H1 (cell line): ENCODE results near the gene SPSB2. TPM values are rescaled to one million over a fixed set of nuclear protein-coding genes. Genes with fewer than 3 reads are reported as not detected.
"Not testable (repeated sequence)": the region's sequence is repeated elsewhere in the genome, so short reads cannot be mapped to it uniquely, and the experiment has no call there.

ENCODE experiments used
- CTCF ChIA-PET: fragments of 300-600 bp; sonication (Branson Sonifier 250); formaldehyde crosslinking; loops from one replicate; lab custom pipeline; 2021; ENCODE audit not compliant: partially characterized antibody; lab: Charles Lee
- POLR2A ChIA-PET: fragments of 300-600 bp; sonication (Branson Sonifier 250); formaldehyde crosslinking; loops from one replicate; lab custom pipeline; 2021; ENCODE audit warnings: inconsistent platforms; ENCODE audit not compliant: partially characterized antibody; lab: Charles Lee
- DNase-seq, 2 experiments: peaks; one replicate each; pipeline versions ENCODE4 v3.0.0 to v3.0.0-alpha.2; 2010 to 2022; ENCODE audit warnings: low spot score in 2 of 2, low read depth in 1 of 2, mixed read lengths in 1 of 2
- FAIRE-seq: peaks from 2 replicates; lab custom pipeline; 2011; peaks lifted over from hg19 to GRCh38; lab: Jason Lieb, UNC
- H2AFZ ChIP-seq: 2 replicates; pipeline ENCODE4 v1.8.1; 2012; ENCODE audit warnings: low read length, inconsistent platforms
- H2AK5ac ChIP-seq: 2 replicates; pipeline ENCODE4 v1.6.1; 2013; ENCODE audit warnings: low read depth, low read length
- H2BK120ac ChIP-seq: replicated peaks from 2 replicates; pipeline ENCODE3; 2013; ENCODE audit warnings: low read depth, low read length, inconsistent platforms
- H2BK12ac ChIP-seq: 2 replicates; pipeline ENCODE4 v1.6.1; 2013; ENCODE audit warnings: low read depth, low read length
- H2BK15ac ChIP-seq: 2 replicates; pipeline ENCODE4 v1.6.1; 2013; ENCODE audit warnings: low read length
- H2BK20ac ChIP-seq: 2 replicates; pipeline ENCODE4 v1.6.1; 2013; ENCODE audit warnings: low read length
- H2BK5ac ChIP-seq: 2 replicates; pipeline ENCODE4 v1.6.1; 2013; ENCODE audit warnings: low read depth, low read length
- H3K14ac ChIP-seq: 2 replicates; pipeline ENCODE4 v1.6.1; 2013; ENCODE audit warnings: inconsistent platforms; ENCODE audit not compliant: insufficient read length
- H3K18ac ChIP-seq: 2 replicates; pipeline ENCODE4 v1.6.1; 2013; ENCODE audit warnings: low read length; ENCODE audit errors: extremely low read depth
- H3K23ac ChIP-seq: 2 replicates; pipeline ENCODE4 v1.6.1; 2013; ENCODE audit warnings: inconsistent platforms; ENCODE audit not compliant: insufficient read length
- H3K23me2 ChIP-seq: 2 replicates; pipeline ENCODE4 v1.6.1; 2013; ENCODE audit warnings: low read depth, low read length
- H3K27ac ChIP-seq: 2 replicates; pipeline ENCODE4 v1.6.1; 2011; ENCODE audit warnings: low read depth, low read length, inconsistent platforms
- H3K27me3 ChIP-seq, 4 experiments: replicated peaks in 1 of 4; 1 replicate in 1 of 4; 2 replicates in 3 of 4; pipeline versions ENCODE4 v1.6.1 to v1.8.1; 2011 to 2013; ENCODE audit warnings: low read length in 3 of 4, mild to moderate bottlenecking in 3 of 4, inconsistent platforms in 2 of 4, mixed read lengths in 2 of 4, moderate library complexity in 1 of 4; ENCODE audit not compliant: control insufficient read depth in 3 of 4, insufficient read depth in 3 of 4; ENCODE audit errors: extremely low read depth in 1 of 4
- H3K36me3 ChIP-seq, 4 experiments: 2 replicates each; pipeline versions ENCODE4 v1.6.1 to v1.8.1; 2011 to 2013; ENCODE audit warnings: mild to moderate bottlenecking in 4 of 4, low read length in 3 of 4, moderate library complexity in 2 of 4, control low read depth in 1 of 4, inconsistent platforms in 1 of 4; ENCODE audit not compliant: insufficient read depth in 4 of 4, control insufficient read depth in 2 of 4
- H3K4ac ChIP-seq: replicated peaks from 2 replicates; pipeline ENCODE3; 2013; ENCODE audit warnings: low read length, low read depth, mixed read lengths, inconsistent platforms; ENCODE audit not compliant: insufficient read length
- H3K4me1 ChIP-seq, 4 experiments: replicated peaks in 1 of 4; 1 replicate in 1 of 4; 2 replicates in 3 of 4; pipeline versions ENCODE4 v1.6.1 to v1.8.1; 2011 to 2013; ENCODE audit warnings: low read length in 3 of 4, inconsistent platforms in 2 of 4, mixed read lengths in 1 of 4; ENCODE audit not compliant: insufficient read depth in 4 of 4, control insufficient read depth in 3 of 4
- H3K4me2 ChIP-seq, 2 experiments: 2 replicates each; pipeline versions ENCODE4 v1.6.1 to v1.8.1; 2011 to 2013; ENCODE audit warnings: low read depth in 2 of 2, low read length in 2 of 2, control low read depth in 1 of 2, inconsistent platforms in 1 of 2, mild to moderate bottlenecking in 1 of 2; ENCODE audit not compliant: insufficient read depth in 1 of 2
- H3K4me3 ChIP-seq, 4 experiments: fragments of 200-600, 300-600 bp in 1 of 4; sonication (generic), shearing (Covaris generic), sonication (Bioruptor Twin) in 1 of 4; 2 replicates each; pipeline versions ENCODE4 v1.5.1 to v1.8.1; 2011 to 2016; ENCODE audit warnings: low read length in 4 of 4, low read depth in 3 of 4, control low read depth in 2 of 4, inconsistent platforms in 2 of 4, mild to moderate bottlenecking in 2 of 4, mixed read lengths in 1 of 4, moderate library complexity in 1 of 4; ENCODE audit not compliant: insufficient read depth in 2 of 4; ENCODE audit errors: extremely low read depth in 1 of 4
- H3K56ac ChIP-seq: replicated peaks from 2 replicates; pipeline ENCODE3; 2013; ENCODE audit warnings: low read depth, mild to moderate bottlenecking, mixed read lengths, low read length, inconsistent platforms; ENCODE audit not compliant: insufficient read length
- H3K79me1 ChIP-seq: 2 replicates; pipeline ENCODE4 v1.6.1; 2013; ENCODE audit warnings: low read depth, low read length, control low read depth
- H3K79me2 ChIP-seq, 2 experiments: 2 replicates each; pipeline versions ENCODE4 v1.6.1 to v1.8.1; 2012 to 2013; ENCODE audit warnings: low read length in 2 of 2, mild to moderate bottlenecking in 2 of 2, inconsistent platforms in 1 of 2; ENCODE audit not compliant: insufficient read depth in 2 of 2, control insufficient read depth in 1 of 2
- H3K9ac ChIP-seq, 4 experiments: replicated peaks in 1 of 4; 1 replicate in 1 of 4; 2 replicates in 3 of 4; pipeline versions ENCODE4 v1.6.1 to v1.8.1; 2011 to 2013; ENCODE audit warnings: low read depth in 3 of 4, low read length in 3 of 4, control low read depth in 2 of 4, mild to moderate bottlenecking in 2 of 4, moderate library complexity in 2 of 4, inconsistent platforms in 1 of 4; ENCODE audit errors: extremely low read depth in 1 of 4
- H3K9me3 ChIP-seq, 2 experiments: 2 replicates each; pipeline versions ENCODE4 v1.6.1 to v1.8.1; 2012 to 2013; ENCODE audit warnings: mild to moderate bottlenecking in 2 of 2, moderate library complexity in 2 of 2, control low read depth in 1 of 2, inconsistent platforms in 1 of 2, low read depth in 1 of 2, low read length in 1 of 2, mixed read lengths in 1 of 2; ENCODE audit not compliant: insufficient read depth in 2 of 2
- H4K20me1 ChIP-seq, 2 experiments: replicated peaks in 1 of 2; 2 replicates each; pipeline versions ENCODE3 to v1.8.1; 2011 to 2013; ENCODE audit warnings: inconsistent platforms in 2 of 2, low read length in 2 of 2, mild to moderate bottlenecking in 1 of 2; ENCODE audit not compliant: insufficient read depth in 2 of 2, control insufficient read depth in 1 of 2
- H4K5ac ChIP-seq: 2 replicates; pipeline ENCODE4 v1.6.1; 2013; ENCODE audit warnings: low read length, low read depth, mixed read lengths, inconsistent platforms; ENCODE audit not compliant: insufficient read length
- H4K8ac ChIP-seq: 2 replicates; pipeline ENCODE4 v1.8.0; 2013; ENCODE audit warnings: mild to moderate bottlenecking, moderate library complexity, low read length, inconsistent platforms; ENCODE audit not compliant: insufficient read depth; ENCODE audit errors: extremely low read depth
- H4K91ac ChIP-seq: replicated peaks from 2 replicates; pipeline ENCODE3; 2013; ENCODE audit warnings: low read length, mixed read lengths, inconsistent platforms; ENCODE audit not compliant: insufficient read length
- WGBS, 2 experiments: shearing (Covaris generic) in 1 of 2; methylation state at CpG; one replicate each; pipeline versions ENCODE4 v1.1.6 to v1.1.7; 2013 to 2015; ENCODE audit warnings: low lambda C conversion rate in 2 of 2, mixed read lengths in 2 of 2, inconsistent platforms in 1 of 2, low coverage in 1 of 2, missing lambda C conversion rate in 1 of 2; ENCODE audit not compliant: insufficient replicate concordance in 2 of 2, insufficient coverage in 1 of 2, insufficient read length in 1 of 2; ENCODE audit errors: extremely low coverage in 1 of 2, missing lambda C conversion rate in 1 of 2; 5-methylcytosine and 5-hydroxymethylcytosine counted together
- polyA plus RNA-seq, 7 experiments: library from polyadenylated mRNA; depleted of rRNA in 3 of 7; stranded (reverse) in 5 of 7; unstranded in 2 of 7; fragments of >200 nt in 5 of 7; fragments of 200-250 nt in 2 of 7; gene quantifications; 1 replicate in 5 of 7; 2 replicates in 1 of 7; 4 replicates in 1 of 7; pipeline versions ENCODE4 v1.2.1 to v1.2.3, GENCODE V29; 2011 to 2013; ENCODE audit warnings: missing spikeins in 2 of 7, mixed read lengths in 2 of 7
- total RNA-seq: library from RNA; stranded (reverse); fragmentation: NEBNext Ultra II Directional; extraction: Animal tissue kit (Norgen Biotek cat#: 25700); gene quantifications from 2 replicates; pipeline ENCODE4 v1.2.1, GENCODE V29; 2021

Gene SPSB2
- total and polyA plus RNA-seq, 2 of the 8 experiments (the other 6 are each of a cell fraction or from before 2014, with no cell fraction given) = 13.0 to 23.2 TPM

DNA sequence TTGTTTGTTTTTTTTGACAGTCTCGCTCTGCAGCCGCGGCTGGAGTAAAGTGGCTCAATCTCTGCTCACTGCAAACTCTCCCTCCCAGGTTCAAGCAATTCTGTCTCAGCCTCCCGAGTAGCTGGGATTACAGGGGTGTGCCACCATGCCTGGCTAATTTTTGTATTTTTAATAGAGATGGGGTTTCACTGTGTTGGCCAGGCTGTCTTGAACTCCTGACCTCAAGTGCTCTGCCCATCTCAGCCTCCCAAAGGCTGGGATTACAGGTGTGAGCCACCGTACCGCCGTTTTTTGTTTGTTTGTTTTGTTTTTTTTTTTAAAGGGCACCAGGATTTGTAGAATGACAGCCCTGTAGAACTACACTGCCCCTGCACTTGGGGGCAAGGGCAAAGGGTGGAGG lies 15.7 kb upstream of the SPSB2 start:
- ChIA-PET CTCF (interaction anchor here (1.4 kb wide), 1 partner anchor 15 kb away, joined by 5 read pairs; no protein-coding TSS in a partner anchor), POLR2A (interaction anchor here (1.9 to 7.8 kb wide), 3 partner anchors 8 to 22 kb away, joined by 10 to 86 read pairs (median 26); partner anchors contain the start of genes SPSB2 and TPI1)
- H3K9me3 ChIP-seq, H2AK5ac ChIP-seq, H3K4me2 ChIP-seq, H2BK5ac ChIP-seq, H4K5ac ChIP-seq, FAIRE-seq, H3K79me2 ChIP-seq, H2BK120ac ChIP-seq, H3K9ac ChIP-seq, H3K14ac ChIP-seq, H3K4me3 ChIP-seq, H2AFZ ChIP-seq, H3K56ac ChIP-seq, H3K27ac ChIP-seq, H2BK20ac ChIP-seq, H3K27me3 ChIP-seq, H3K23me2 ChIP-seq, H3K79me1 ChIP-seq, H3K18ac ChIP-seq, H2BK12ac ChIP-seq, DNase-seq, H4K8ac ChIP-seq, H4K91ac ChIP-seq, H2BK15ac ChIP-seq, H4K20me1 ChIP-seq, H3K4ac ChIP-seq, H3K23ac ChIP-seq: not testable (repeated sequence)
- Histone ChIP-seq H3K4me1 (peaks cover 2 to 13% (median 8%) of the 10 kb centered on the region in 4 experiments; a peak in 6 of 7 replicates), H3K36me3 (peaks cover 0 to 15% (median 1%) of the 10 kb centered on the region in 4 experiments; a peak in 4 of 8 replicates)
- WGBS, 2 experiments = 86% methylated on average over 7 of the region's 7 CpGs; no CpG with 5 or more reads in 1 of the 2 experiments
